ENCODE data around the gene AADACL2.

Gene AADACL2

DNA sequence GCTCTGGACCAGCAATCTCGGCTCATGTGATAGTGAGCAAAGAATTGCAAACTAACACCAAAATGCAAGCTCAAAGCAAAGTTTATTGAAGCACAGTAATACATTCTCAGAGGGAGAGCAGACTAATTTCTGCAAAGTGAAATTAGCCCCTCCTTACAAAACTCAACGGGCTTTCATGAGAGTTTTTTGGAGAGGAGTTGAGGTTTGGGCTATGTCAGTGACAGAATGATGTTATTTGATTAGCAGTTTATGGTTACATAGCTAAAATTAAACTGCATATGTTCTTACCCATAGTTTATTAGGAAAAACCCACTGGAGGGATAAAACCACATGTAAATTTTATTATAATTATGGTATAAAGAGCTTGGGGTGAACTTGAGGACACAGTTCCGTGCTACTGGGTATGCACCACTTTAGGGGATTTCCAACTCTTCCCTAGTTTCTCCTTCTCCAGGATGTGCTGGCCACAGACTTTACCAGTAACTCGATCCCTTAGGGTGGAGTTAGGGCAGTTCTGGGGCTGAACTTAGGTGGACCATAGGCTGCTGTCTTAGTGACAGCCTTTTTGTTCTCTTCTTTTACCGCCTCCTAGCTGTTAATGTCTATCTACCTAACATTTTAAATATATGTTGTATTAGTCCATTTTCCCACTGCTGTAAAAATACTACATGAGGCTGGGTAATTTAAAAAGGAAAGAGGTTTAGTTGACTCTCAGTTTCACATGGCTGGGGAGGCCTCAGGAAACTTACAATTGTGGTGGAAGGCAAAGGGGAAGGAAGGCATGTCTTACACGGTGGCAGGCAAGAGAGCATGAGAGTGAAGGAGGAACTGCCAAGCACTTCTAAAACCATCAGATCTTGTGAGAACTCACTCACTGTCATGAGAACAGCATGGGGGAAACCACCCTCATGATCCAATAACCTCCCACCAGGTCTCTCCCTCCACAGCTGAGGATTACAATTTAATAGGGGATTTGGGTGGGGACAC, 8.9 kb upstream of the AADACL2 start:
- no peaks in the 10 kb centered on the region for H4K20me1 ChIP-seq (ENCODE audit: insufficient read depth, low read length, poor library complexity, severe bottlenecking)
- peaks cover 12% of the 10 kb centered on the region; the same call in 1 of the 2 replicates for H3K9me3 ChIP-seq (ENCODE audit: insufficient read depth, low read depth, low read length)
- no peak overlapping the region for H3K4me3 ChIP-seq (ENCODE audit: low read length, poor library complexity, severe bottlenecking)
- no peaks in the 10 kb centered on the region for H3K9me2 ChIP-seq (replicated peaks; ENCODE audit: low read depth, low read length)
- H3K79me2 ChIP-seq (ENCODE audit: insufficient read depth, low read length) = no peaks in the 10 kb centered on the region
- no peak overlapping the region for H2AFZ ChIP-seq (ENCODE audit: low read length)
- TF ChIP-seq, protein P1, sequence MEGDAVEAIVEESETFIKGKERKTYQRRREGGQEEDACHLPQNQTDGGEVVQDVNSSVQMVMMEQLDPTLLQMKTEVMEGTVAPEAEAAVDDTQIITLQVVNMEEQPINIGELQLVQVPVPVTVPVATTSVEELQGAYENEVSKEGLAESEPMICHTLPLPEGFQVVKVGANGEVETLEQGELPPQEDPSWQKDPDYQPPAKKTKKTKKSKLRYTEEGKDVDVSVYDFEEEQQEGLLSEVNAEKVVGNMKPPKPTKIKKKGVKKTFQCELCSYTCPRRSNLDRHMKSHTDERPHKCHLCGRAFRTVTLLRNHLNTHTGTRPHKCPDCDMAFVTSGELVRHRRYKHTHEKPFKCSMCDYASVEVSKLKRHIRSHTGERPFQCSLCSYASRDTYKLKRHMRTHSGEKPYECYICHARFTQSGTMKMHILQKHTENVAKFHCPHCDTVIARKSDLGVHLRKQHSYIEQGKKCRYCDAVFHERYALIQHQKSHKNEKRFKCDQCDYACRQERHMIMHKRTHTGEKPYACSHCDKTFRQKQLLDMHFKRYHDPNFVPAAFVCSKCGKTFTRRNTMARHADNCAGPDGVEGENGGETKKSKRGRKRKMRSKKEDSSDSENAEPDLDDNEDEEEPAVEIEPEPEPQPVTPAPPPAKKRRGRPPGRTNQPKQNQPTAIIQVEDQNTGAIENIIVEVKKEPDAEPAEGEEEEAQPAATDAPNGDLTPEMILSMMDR (conservative IDR thresholded peaks at IDR 0.05; ENCODE audit: low read length) = no peak
- TF ChIP-seq EZH2phosphoT487 (IDR thresholded peaks at IDR 0.05; ENCODE audit: borderline replicate concordance) = no peak
- H3K36me3 ChIP-seq (ENCODE audit: insufficient read depth, low read length) = no peaks in the 10 kb centered on the region
- H3K27me3 ChIP-seq (ENCODE audit: insufficient read depth, low read length, poor library complexity, severe bottlenecking) = no peaks in the 10 kb centered on the region
- H3F3A ChIP-seq (ENCODE audit: low read depth) = no peaks in the 10 kb centered on the region
- H3K4me1 ChIP-seq (ENCODE audit: insufficient read depth, low read length, poor library complexity, severe bottlenecking) = no peaks in the 10 kb centered on the region
- no peak overlapping the region for H3K9ac ChIP-seq (ENCODE audit: low read depth, low read length, poor library complexity, severe bottlenecking)
- no peak overlapping the region for H3K4me2 ChIP-seq (ENCODE audit: low read depth, low read length, poor library complexity, severe bottlenecking)

DNA sequence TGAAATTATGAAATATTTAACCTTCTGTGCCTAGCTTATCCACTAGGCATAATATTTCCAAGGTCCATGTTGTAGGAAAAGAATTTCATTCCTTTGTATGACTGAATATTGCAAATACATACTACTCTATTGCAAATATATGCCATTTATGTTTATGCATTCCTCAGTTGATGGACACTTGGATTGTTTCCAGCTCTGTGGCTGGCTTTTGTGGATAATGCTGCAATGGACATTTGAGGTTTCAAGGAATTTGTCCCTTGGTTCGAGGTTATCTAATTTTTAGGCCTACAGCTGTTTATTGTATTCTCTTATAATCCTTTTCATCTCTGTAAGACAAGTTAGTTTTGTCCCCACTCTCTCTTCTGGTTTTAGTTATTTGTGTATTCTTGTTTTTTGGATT, 7.7 kb upstream of the AADACL2 start:
- no peak overlapping the region for H3K9ac ChIP-seq (ENCODE audit: low read depth, low read length, poor library complexity, severe bottlenecking)
- H3K36me3 ChIP-seq (ENCODE audit: insufficient read depth, low read length) = no peaks in the 10 kb centered on the region
- TF ChIP-seq, protein P1 (conservative IDR thresholded peaks at IDR 0.05; ENCODE audit: low read length) = no peak
- no peak for TF ChIP-seq EZH2phosphoT487 (IDR thresholded peaks at IDR 0.05; ENCODE audit: borderline replicate concordance)
- no peaks in the 10 kb centered on the region for H3K27me3 ChIP-seq (ENCODE audit: insufficient read depth, low read length, poor library complexity, severe bottlenecking)
- H3K4me3 ChIP-seq (ENCODE audit: low read length, poor library complexity, severe bottlenecking) = no peak overlapping the region
- no peaks in the 10 kb centered on the region for H3K9me2 ChIP-seq (replicated peaks; ENCODE audit: low read depth, low read length)
- no peak overlapping the region for H2AFZ ChIP-seq (ENCODE audit: low read length)
- no peaks in the 10 kb centered on the region for H4K20me1 ChIP-seq (ENCODE audit: insufficient read depth, low read length, poor library complexity, severe bottlenecking)
- no peaks in the 10 kb centered on the region for H3K79me2 ChIP-seq (ENCODE audit: insufficient read depth, low read length)
- H3K4me2 ChIP-seq (ENCODE audit: low read depth, low read length, poor library complexity, severe bottlenecking) = no peak overlapping the region
- no peaks in the 10 kb centered on the region for H3F3A ChIP-seq (ENCODE audit: low read depth)
- peaks cover 12% of the 10 kb centered on the region; the same call in 1 of the 2 replicates for H3K9me3 ChIP-seq (ENCODE audit: insufficient read depth, low read depth, low read length)
- H3K4me1 ChIP-seq (ENCODE audit: insufficient read depth, low read length, poor library complexity, severe bottlenecking) = no peaks in the 10 kb centered on the region

DNA sequence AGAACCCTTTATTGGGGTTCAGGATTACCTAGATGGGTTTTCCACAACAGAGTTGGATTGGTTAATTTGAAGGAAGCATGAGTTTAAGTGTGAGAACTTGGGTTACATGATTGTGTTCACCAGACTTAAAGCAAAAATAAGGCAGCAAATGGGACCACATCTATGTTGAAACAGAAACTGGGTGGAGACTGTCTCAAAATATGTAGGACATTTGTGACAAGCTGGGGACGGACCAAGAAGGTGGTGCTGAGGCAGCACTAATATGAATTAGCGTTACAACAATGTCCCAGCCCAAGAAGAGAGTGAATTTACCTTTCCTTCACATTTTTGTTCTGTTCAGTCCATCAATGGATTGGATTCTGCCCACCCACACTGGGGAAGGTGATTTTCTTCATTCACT, 866 bp upstream of the AADACL2 start:
- H3K4me3 ChIP-seq (ENCODE audit: low read length, poor library complexity, severe bottlenecking) = no peak overlapping the region
- H3K79me2 ChIP-seq (ENCODE audit: insufficient read depth, low read length) = no peaks in the 10 kb centered on the region
- no peak overlapping the region for H3K9ac ChIP-seq (ENCODE audit: low read depth, low read length, poor library complexity, severe bottlenecking)
- H3K9me2 ChIP-seq (replicated peaks; ENCODE audit: low read depth, low read length) = no peaks in the 10 kb centered on the region
- H3K4me1 ChIP-seq (ENCODE audit: insufficient read depth, low read length, poor library complexity, severe bottlenecking) = no peaks in the 10 kb centered on the region
- H4K20me1 ChIP-seq (ENCODE audit: insufficient read depth, low read length, poor library complexity, severe bottlenecking) = no peaks in the 10 kb centered on the region
- no peaks in the 10 kb centered on the region for H3K9me3 ChIP-seq (ENCODE audit: insufficient read depth, low read depth, low read length)
- no peaks in the 10 kb centered on the region for H3F3A ChIP-seq (ENCODE audit: low read depth)
- TF ChIP-seq, protein P1 (conservative IDR thresholded peaks at IDR 0.05; ENCODE audit: low read length) = no peak
- no peak for TF ChIP-seq EZH2phosphoT487 (IDR thresholded peaks at IDR 0.05; ENCODE audit: borderline replicate concordance)
- no peak overlapping the region for H2AFZ ChIP-seq (ENCODE audit: low read length)
- H3K36me3 ChIP-seq (ENCODE audit: insufficient read depth, low read length) = no peaks in the 10 kb centered on the region
- H3K27me3 ChIP-seq (ENCODE audit: insufficient read depth, low read length, poor library complexity, severe bottlenecking) = no peaks in the 10 kb centered on the region
- H3K4me2 ChIP-seq (ENCODE audit: low read depth, low read length, poor library complexity, severe bottlenecking) = no peak overlapping the region

All from Loucy (cell line).